NCI-H2171 (cell line): ENCODE measurements around the gene CKB.
A peak's percentile ranks its signal among the peaks of the same experiment; 100 is the strongest.

Source experiments
- DNase-seq: peaks from one replicate; lab custom pipeline; 2025; lab: John Stamatoyannopoulos, UW

Gene CKB

GRCh38 chr14:103537175-103537990 lies 14.8 kb upstream of the CKB start:
- no peak for DNase-seq

GRCh38 chr14:103536693-103537092 lies 14.1 kb upstream of the CKB start:
- no peak for DNase-seq

DNA sequence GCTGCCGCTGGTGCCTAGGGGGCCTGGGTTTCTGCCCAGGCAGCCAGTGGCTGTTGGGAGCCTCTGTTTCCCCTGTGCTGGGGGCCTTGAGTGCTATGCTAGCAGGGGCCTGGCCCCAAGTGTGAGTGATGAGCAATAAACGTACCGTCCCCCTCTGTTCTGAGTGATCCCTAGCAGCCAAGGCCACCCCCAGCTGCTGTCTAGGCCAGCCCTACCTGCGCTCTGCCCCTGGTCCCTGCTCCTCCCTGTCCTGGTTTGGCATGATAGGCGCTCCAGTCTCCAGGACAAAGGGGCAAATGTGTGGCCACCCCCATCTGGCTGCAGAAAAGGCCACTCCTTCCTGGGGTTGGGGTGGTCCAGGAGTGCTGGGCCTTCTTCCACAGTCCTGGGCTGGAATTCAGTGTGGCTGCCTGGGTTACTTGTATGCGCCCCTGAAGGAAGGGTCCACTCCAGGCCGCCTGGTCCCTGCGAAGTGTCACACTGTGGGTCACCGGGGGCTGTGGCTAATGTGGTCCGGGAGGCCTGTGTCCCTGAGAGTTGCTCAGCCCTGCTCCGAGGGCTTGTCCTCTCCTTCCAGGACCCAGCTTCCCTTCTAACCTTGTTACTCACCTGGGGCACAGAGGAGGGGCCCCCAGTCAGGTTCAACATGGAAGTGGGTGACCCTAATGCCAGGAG lies 13.4 kb upstream of the CKB start:
- no peak for DNase-seq

DNA sequence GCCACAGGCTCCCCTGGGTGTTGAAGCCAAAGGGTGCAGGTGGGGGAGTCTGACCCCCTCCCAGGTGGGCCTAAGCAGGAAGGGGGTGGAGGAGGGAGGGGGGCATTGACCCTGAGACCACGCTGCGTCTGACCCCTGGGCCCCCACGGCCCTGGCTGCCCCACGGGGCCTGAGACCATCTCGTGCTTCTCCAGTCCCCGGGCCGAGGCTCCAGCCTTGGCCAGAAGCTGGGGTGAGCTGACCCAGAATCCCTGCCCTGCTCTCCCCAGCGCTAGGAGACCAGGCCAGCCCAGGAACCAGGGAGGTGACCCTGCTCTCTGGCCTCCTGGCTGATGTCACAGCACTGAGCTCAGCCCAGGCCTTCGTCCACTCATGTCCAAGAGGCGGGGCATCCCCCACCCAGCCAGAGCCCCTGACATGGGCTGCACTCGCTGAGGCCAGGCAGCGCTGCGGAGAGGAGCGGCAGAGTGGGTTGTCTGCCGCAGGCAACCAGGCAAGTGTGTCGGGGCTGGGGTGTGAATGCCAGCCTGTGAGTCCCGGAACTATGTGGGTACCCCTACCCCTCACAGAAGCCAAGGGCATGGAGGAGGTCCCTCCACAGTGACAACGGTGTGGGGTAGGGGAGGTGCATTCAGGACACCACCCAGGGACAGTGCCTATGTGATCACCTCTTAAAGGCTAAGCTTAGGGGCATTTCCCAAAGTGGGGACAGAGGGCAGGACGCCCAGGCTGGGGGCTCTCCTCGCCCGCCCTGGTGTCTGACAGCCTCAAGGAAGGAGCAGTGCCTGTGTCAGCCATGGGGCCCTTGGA lies 12.7 kb upstream of the CKB start:
- no peak for DNase-seq

GRCh38 chr14:103534576-103535061 lies 12.0 kb upstream of the CKB start:
- no peak for DNase-seq

GRCh38 chr14:103533999-103534575 lies 11.5 kb upstream of the CKB start:
- no peak for DNase-seq

DNA sequence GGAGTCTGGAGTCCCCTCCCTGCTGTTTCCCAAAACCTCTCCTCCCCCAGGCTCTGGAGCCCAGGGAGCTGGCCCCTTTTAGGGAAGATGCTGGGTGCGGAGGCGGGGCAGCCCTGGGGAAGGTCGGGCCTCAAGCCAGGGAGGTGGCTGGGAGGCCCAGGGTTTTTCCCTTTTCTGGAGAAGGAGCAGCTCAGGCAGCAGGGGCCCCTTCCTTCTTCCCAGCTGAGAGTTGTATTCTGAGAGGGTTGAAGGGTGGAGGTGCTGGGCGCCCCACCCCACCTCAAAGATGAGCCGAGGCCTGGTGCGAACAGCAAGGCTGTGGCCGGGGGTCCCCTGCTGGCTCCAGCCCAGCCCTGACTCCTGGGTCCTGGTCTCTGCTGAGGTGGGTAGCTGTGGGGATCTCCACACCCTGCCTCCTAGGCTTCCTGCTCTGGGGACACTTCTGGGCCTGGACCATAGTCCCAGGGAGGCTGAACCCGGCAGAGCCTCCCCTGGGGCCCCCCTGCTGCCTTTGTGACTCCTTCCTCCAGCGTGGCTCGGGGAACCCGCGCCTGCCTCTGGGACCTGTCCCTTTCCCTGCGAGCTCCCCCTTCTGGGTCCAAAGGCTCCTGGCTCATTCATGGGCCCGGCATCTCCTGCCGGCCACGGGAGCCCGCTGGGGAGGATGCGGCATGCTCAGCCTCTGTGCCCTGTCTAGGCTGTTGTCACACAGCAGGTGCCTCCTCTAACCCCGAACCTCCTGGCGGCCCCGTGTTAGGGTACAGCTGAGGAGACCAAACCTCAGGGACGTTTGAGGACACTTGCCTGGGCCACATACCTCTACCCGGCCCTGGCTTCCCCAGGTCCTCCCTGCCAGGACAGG lies 10.7 kb upstream of the CKB start:
- DNase-seq, result no peak

GRCh38 chr14:103532216-103533136 lies 9.8 kb upstream of the CKB start:
- DNase-seq, result no peak

- DNase-seq, result no peak
These were observed 9.0 kb upstream of the CKB start for GRCh38 chr14:103531421-103532215.

DNA sequence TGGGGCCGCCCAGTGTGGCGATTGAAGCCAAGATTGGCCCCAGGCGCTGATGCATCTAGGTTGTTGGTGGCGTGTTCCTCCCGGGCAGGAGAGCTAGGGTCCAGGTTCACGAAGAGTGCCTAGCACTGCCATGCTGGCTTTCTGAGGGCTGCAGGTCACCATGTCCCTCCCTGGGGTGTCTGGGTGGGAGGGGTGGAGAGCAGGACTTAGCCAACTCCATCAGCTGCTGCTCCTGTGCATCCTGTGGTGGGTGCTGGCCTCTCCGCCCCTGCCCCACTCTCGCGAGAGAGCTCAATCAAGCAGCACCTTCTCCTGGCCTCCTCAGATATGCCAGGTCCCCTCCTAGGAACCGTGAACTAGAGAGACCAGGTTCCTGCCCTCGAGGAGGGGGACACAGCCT lies 8.2 kb upstream of the CKB start:
- no peak for DNase-seq

DNA sequence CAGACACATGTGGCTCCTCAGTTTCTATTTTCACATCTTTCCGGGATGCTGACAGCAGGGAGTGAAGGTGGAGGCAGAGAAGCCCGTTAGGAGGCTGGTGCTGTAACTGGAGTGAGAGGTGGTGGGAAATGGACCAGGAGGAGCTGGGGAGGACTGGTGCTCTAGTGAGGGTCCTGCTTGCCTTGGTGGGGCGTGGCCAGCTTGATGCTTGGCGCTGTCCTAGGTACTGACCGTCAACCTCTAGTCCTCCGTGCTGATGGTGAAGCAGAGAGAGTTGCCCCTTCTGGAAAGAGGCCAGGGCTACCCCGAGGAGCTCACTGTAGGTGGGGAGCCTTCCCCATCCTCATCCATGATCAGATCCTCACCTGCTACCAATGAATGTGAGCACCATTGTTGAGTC lies 7.8 kb upstream of the CKB start:
- DNase-seq, result no peak

- DNase-seq, result no peak
These were observed 7.0 kb upstream of the CKB start for GRCh38 chr14:103529383-103530365.

GRCh38 chr14:103528587-103529382 lies 6.2 kb upstream of the CKB start, which contains the start of gene TRMT61A:
TSS of gene TRMT61A (plus strand) at chr14:103529196. CDS start at chr14:103529979, 783 bp downstream.
- DNase-seq, result peak; percentile 94

DNA sequence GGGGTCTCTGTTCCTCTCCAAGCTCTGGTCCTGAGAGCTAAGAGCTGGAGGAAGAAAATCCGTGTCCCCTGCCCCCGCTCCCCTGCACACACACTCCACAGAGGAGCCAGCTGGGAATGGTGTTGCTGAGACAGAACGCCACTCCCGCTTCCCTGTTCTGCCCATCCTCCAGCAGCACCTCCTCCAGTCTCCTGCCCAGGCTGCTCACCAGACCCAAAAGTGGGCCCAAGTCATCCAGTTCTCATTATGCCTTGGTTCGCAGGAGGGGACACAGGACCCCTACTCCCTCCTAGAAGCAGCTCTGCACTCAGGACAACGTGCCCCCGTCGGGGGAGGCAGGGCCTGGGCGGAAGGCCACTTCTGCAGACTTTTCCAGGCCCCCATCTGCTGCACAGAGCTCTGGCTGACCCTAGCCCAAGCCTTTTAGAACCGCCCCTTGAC lies 5.5 kb upstream of the CKB start:
- DNase-seq, result no peak

DNA sequence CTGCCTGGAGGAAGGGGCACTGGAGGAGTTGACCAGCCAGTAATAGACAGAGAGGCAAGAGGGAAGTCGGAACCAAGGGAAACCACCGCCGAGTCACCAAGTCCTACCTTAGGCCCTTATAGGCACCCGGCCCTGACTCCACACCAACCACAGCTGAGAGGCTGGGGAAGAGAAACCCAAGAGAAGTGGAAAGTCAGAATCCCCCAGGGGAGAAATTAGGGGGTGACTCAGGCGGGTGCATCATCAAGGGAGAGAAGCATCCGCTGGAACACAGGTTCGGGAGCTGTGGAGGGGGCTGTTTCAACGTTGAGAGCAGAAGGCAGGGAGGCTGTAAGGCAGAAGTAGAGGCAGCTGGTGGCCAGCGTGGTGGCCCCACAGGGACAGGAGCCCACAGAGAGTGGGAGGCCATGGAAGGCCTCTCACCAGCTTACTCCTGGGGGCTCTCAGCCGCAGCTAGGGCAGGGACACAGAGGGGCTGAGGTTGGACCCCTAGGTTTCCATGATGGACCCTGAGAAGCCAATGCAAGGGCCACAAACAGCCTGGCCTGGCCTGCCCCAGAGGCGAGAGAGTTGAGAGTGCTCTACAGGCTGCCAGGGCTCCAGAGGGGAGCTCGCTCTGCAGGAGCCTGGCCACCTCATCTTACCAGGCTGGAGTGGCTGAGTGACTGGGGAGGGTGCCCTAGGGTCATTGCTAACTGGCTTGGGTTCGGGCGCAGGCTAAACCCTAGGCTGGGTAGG lies 4.9 kb upstream of the CKB start:
- DNase-seq, result no peak

GRCh38 chr14:103526914-103527248 lies 4.3 kb upstream of the CKB start:
- DNase-seq, result no peak
